Measurements from ENCODE around the gene MYH3. TPM values are rescaled to one million over a fixed set of nuclear protein-coding genes. Genes with fewer than 3 reads are reported as not detected.

Gene MYH3
- polyA plus RNA-seq, 1 donor from 2014 or later, result 0.74 TPM

DNA sequence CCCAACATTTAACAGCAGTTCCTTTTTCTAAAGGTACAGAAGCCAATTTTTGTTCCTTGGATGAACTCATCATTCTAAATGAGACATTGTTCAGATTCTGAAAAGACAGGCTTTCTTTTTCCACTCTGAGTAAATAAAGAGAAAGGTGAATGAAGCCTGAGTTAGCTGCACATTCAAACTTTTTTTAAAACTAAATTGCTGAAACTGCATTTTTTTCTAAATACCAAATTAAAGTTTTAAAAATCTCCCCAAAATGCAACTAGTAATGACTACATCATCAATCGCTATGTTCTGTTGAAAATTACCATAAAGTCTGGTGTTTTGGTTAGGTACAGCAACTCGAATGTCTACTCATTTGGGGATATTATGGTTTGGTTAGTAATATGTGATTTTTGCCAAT lies 30.4 kb upstream of the MYH3 start:
- H3K4me2 ChIP-seq (ENCODE audit: low read length), result no peak overlapping the region
- peaks cover 14% of the 10 kb centered on the region for H3K36me3 ChIP-seq (ENCODE audit: insufficient read depth, low read length)
- H3K27ac ChIP-seq (ENCODE audit: low read length), result no peak overlapping the region
- peaks cover 5% of the 10 kb centered on the region for H3K79me2 ChIP-seq (replicated peaks; ENCODE audit: insufficient read depth, low read length)
- H3K27me3 ChIP-seq (ENCODE audit: insufficient read depth, low read depth, low read length), result no peaks in the 10 kb centered on the region
- no peaks in the 10 kb centered on the region for H3K9me3 ChIP-seq (ENCODE audit: low read length)
- H2AFZ ChIP-seq (ENCODE audit: low read depth, low read length), result no peak overlapping the region
- no peak for TF ChIP-seq EP300 (conservative IDR thresholded peaks at IDR 0.05; ENCODE audit: poor library complexity, severe bottlenecking)
- TF ChIP-seq, protein P1, sequence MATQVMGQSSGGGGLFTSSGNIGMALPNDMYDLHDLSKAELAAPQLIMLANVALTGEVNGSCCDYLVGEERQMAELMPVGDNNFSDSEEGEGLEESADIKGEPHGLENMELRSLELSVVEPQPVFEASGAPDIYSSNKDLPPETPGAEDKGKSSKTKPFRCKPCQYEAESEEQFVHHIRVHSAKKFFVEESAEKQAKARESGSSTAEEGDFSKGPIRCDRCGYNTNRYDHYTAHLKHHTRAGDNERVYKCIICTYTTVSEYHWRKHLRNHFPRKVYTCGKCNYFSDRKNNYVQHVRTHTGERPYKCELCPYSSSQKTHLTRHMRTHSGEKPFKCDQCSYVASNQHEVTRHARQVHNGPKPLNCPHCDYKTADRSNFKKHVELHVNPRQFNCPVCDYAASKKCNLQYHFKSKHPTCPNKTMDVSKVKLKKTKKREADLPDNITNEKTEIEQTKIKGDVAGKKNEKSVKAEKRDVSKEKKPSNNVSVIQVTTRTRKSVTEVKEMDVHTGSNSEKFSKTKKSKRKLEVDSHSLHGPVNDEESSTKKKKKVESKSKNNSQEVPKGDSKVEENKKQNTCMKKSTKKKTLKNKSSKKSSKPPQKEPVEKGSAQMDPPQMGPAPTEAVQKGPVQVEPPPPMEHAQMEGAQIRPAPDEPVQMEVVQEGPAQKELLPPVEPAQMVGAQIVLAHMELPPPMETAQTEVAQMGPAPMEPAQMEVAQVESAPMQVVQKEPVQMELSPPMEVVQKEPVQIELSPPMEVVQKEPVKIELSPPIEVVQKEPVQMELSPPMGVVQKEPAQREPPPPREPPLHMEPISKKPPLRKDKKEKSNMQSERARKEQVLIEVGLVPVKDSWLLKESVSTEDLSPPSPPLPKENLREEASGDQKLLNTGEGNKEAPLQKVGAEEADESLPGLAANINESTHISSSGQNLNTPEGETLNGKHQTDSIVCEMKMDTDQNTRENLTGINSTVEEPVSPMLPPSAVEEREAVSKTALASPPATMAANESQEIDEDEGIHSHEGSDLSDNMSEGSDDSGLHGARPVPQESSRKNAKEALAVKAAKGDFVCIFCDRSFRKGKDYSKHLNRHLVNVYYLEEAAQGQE (IDR thresholded peaks at IDR 0.05; ENCODE audit: borderline replicate concordance), result no peak
- TF ChIP-seq RAD21 (conservative IDR thresholded peaks at IDR 0.05), result no peak
- TF ChIP-seq MXI1 (conservative IDR thresholded peaks at IDR 0.05; ENCODE audit: poor library complexity, severe bottlenecking), result no peak
- TF ChIP-seq TAF1 (IDR thresholded peaks at IDR 0.05; ENCODE audit: low read depth), result no peak
- no peak for TF ChIP-seq SMC3 (conservative IDR thresholded peaks at IDR 0.05; ENCODE audit: poor library complexity)
- no peak for TF ChIP-seq POLR2AphosphoS5 (IDR thresholded peaks at IDR 0.05)
- TF ChIP-seq, protein P2, sequence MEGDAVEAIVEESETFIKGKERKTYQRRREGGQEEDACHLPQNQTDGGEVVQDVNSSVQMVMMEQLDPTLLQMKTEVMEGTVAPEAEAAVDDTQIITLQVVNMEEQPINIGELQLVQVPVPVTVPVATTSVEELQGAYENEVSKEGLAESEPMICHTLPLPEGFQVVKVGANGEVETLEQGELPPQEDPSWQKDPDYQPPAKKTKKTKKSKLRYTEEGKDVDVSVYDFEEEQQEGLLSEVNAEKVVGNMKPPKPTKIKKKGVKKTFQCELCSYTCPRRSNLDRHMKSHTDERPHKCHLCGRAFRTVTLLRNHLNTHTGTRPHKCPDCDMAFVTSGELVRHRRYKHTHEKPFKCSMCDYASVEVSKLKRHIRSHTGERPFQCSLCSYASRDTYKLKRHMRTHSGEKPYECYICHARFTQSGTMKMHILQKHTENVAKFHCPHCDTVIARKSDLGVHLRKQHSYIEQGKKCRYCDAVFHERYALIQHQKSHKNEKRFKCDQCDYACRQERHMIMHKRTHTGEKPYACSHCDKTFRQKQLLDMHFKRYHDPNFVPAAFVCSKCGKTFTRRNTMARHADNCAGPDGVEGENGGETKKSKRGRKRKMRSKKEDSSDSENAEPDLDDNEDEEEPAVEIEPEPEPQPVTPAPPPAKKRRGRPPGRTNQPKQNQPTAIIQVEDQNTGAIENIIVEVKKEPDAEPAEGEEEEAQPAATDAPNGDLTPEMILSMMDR (IDR thresholded peaks at IDR 0.05; ENCODE audit: poor library complexity, severe bottlenecking), result no peak
- H3K9ac ChIP-seq (ENCODE audit: low read length), result no peak overlapping the region
- no peaks in the 10 kb centered on the region for H3K9me2 ChIP-seq (ENCODE audit: insufficient read depth, low read length)
- no peak overlapping the region for H3K4me3 ChIP-seq (ENCODE audit: low read length)
- no peaks in the 10 kb centered on the region for H4K20me1 ChIP-seq (ENCODE audit: insufficient read depth)
- no peaks in the 10 kb centered on the region for H3F3A ChIP-seq (ENCODE audit: insufficient read depth, low read length, poor library complexity, severe bottlenecking)

DNA sequence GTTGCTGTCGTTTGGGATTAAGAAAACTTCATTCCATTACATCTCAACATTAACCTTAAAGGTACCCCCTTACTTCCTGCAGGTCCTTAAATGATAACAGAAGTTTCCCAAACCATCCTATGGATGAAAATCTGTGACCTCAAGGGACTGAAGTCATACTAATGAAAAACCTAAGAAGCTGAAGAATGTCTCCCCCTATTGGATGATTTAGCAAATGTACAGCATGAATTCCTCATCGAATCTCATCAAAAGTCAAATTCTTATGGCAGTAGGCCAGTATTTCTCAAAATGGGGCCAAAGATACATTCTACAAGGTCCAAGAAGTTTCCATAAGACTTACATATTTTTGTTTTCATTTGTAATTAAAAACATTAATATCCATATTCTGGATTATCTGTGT lies 26.7 kb upstream of the MYH3 start:
- H3K9me2 ChIP-seq (ENCODE audit: insufficient read depth, low read length), result no peaks in the 10 kb centered on the region
- TF ChIP-seq MXI1 (conservative IDR thresholded peaks at IDR 0.05; ENCODE audit: poor library complexity, severe bottlenecking), result no peak
- TF ChIP-seq, protein P2 (IDR thresholded peaks at IDR 0.05; ENCODE audit: poor library complexity, severe bottlenecking), result peak; percentile 60
- TF ChIP-seq, protein P1 (IDR thresholded peaks at IDR 0.05; ENCODE audit: borderline replicate concordance), result no peak
- TF ChIP-seq TAF1 (IDR thresholded peaks at IDR 0.05; ENCODE audit: low read depth), result no peak
- peak; percentile 39 for TF ChIP-seq RAD21 (conservative IDR thresholded peaks at IDR 0.05)
- TF ChIP-seq EP300 (conservative IDR thresholded peaks at IDR 0.05; ENCODE audit: poor library complexity, severe bottlenecking), result no peak
- peak; percentile 49 for TF ChIP-seq SMC3 (conservative IDR thresholded peaks at IDR 0.05; ENCODE audit: poor library complexity)
- TF ChIP-seq EZH2 (IDR thresholded peaks at IDR 0.05; ENCODE audit: borderline replicate concordance, insufficient read depth, low read length, poor library complexity, severe bottlenecking), result no peak
- H3K27me3 ChIP-seq (ENCODE audit: insufficient read depth, low read depth, low read length), result no peaks in the 10 kb centered on the region
- no peak overlapping the region for H3K27ac ChIP-seq (ENCODE audit: low read length)
- H3K9me3 ChIP-seq (ENCODE audit: low read length), result no peaks in the 10 kb centered on the region
- H2AFZ ChIP-seq (ENCODE audit: low read depth, low read length), result no peak overlapping the region
- H4K20me1 ChIP-seq (ENCODE audit: insufficient read depth), result no peaks in the 10 kb centered on the region
- H3K36me3 ChIP-seq (ENCODE audit: insufficient read depth, low read length), result peaks cover 5% of the 10 kb centered on the region
- H3K4me3 ChIP-seq (ENCODE audit: low read length), result no peak overlapping the region
- H3K4me2 ChIP-seq (ENCODE audit: low read length), result no peak overlapping the region
- H3K79me2 ChIP-seq (replicated peaks; ENCODE audit: insufficient read depth, low read length), result no peaks in the 10 kb centered on the region
- H3K9ac ChIP-seq (ENCODE audit: low read length), result no peak overlapping the region
- no peaks in the 10 kb centered on the region for H3F3A ChIP-seq (ENCODE audit: insufficient read depth, low read length, poor library complexity, severe bottlenecking)

Data from neural cell (in vitro differentiated cells).